ENCODE data around the gene CTNNB1. TPM values are rescaled to one million over a fixed set of nuclear protein-coding genes. Genes with fewer than 3 reads are reported as not detected.

Gene CTNNB1
- total RNA-seq, 2 experiments from 2014 or later, result 157 to 201 TPM

DNA sequence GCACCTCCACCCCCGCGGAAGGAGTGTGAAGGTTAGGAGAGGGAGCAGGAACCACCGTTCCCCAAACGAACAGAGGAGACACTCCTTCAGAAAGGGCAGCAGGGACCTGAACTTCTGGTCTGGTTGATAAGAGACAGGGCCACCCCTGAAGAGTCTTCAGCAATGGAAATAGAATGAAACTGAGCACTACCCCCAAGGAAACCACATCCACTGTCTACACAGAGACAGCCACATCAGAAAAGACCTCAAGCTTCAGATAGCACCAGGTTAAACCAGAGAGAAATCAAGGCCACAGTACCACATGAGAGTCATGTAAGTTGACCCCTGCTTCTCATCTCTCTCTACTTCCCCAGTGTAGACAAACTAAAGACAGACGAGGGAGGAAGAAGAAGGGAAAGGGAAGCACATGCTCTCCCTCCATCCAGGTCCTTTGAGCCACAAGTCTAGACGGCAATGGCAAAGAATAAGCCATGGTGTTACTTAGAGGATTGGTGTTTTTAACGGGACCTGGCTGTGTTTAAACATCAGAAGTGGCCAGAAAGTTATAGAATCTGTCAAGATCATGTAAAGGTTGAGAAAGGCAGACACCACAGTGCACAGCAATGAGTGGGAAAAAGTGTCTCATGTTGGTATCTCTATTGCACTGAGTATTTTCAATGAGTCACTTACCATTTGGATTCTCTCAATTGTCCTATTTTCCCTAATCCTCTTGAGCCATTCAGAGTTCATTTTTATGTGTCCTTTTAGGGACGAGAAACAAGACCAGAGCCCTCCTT is 31.4 kb upstream of the CTNNB1 start:
- ChIA-PET CTCF (ENCODE audit: unreplicated experiment) (no interaction called here), POLR2A (interaction anchor here (0.9 kb wide), 1 partner anchor 859 kb away, joined by 3 read pairs; no protein-coding TSS in a partner anchor)
- Histone ChIP-seq H3K36me3 (ENCODE audit: insufficient read depth, low read length) (no peaks in the 10 kb centered on the region), H3K4me1 (ENCODE audit: insufficient read depth, low read length, poor library complexity, severe bottlenecking) (no peaks in the 10 kb centered on the region), H3K79me2 (ENCODE audit: insufficient read depth, low read depth, low read length) (no peaks in the 10 kb centered on the region), H3K9me3 (ENCODE audit: low read length) (no peaks in the 10 kb centered on the region), H2AFZ (ENCODE audit: low read length) (no peak overlapping the region), H3K9me2 (ENCODE audit: insufficient read depth, low read length) (no peaks in the 10 kb centered on the region), H3K27ac (ENCODE audit: low read depth, low read length, poor library complexity, severe bottlenecking) (no peak overlapping the region), H3K4me2 (ENCODE audit: low read length) (no peak overlapping the region), H4K20me1 (ENCODE audit: insufficient read depth, low read length) (no peaks in the 10 kb centered on the region), H3K4me3 (ENCODE audit: low read depth, low read length, poor library complexity, severe bottlenecking) (no peak overlapping the region)
- TF ChIP-seq EZH2phosphoT487 (IDR thresholded peaks at IDR 0.05; ENCODE audit: borderline replicate concordance, low read depth, low read length), result no peak
- TF ChIP-seq, protein P1, sequence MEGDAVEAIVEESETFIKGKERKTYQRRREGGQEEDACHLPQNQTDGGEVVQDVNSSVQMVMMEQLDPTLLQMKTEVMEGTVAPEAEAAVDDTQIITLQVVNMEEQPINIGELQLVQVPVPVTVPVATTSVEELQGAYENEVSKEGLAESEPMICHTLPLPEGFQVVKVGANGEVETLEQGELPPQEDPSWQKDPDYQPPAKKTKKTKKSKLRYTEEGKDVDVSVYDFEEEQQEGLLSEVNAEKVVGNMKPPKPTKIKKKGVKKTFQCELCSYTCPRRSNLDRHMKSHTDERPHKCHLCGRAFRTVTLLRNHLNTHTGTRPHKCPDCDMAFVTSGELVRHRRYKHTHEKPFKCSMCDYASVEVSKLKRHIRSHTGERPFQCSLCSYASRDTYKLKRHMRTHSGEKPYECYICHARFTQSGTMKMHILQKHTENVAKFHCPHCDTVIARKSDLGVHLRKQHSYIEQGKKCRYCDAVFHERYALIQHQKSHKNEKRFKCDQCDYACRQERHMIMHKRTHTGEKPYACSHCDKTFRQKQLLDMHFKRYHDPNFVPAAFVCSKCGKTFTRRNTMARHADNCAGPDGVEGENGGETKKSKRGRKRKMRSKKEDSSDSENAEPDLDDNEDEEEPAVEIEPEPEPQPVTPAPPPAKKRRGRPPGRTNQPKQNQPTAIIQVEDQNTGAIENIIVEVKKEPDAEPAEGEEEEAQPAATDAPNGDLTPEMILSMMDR (conservative IDR thresholded peaks at IDR 0.05; ENCODE audit: low read length), result no peak
- no peak for DNase-seq (ENCODE audit: low spot score)
- intact Hi-C loops (cut with micrococcal nuclease; ENCODE audit: unreplicated experiment), result no loop called here
- no TSS peak for BruUV-seq (replicated peaks)

DNA sequence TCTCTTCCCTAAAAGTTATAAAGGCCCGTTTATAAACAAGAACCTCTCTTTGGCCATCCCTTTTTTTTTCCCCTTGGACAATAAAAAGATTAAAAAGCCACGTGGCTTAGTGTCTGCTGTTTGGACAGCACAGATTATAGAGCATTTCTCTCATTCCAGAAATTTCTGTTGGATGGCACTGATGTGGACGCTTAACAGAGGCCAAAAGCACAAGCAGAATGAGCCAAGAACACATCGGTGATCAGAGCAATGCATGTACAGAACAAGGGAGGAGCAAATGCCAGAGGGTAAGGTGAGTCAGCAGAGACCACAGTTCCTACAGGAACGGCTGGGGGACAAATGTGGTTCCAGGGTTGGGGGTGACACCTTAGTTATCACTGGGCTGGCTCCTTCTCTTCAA is 30.3 kb upstream of the CTNNB1 start:
- no TSS peak for BruUV-seq (replicated peaks)
- TF ChIP-seq, protein P1 (conservative IDR thresholded peaks at IDR 0.05; ENCODE audit: low read length), result no peak
- no peak for TF ChIP-seq EZH2phosphoT487 (IDR thresholded peaks at IDR 0.05; ENCODE audit: borderline replicate concordance, low read depth, low read length)
- Histone ChIP-seq H3K79me2 (ENCODE audit: insufficient read depth, low read depth, low read length) (no peaks in the 10 kb centered on the region), H3K27ac (ENCODE audit: low read depth, low read length, poor library complexity, severe bottlenecking) (no peak overlapping the region), H3K9me2 (ENCODE audit: insufficient read depth, low read length) (no peaks in the 10 kb centered on the region), H2AFZ (ENCODE audit: low read length) (no peak overlapping the region), H3K36me3 (ENCODE audit: insufficient read depth, low read length) (no peaks in the 10 kb centered on the region), H3K4me3 (ENCODE audit: low read depth, low read length, poor library complexity, severe bottlenecking) (no peak overlapping the region), H3K4me1 (ENCODE audit: insufficient read depth, low read length, poor library complexity, severe bottlenecking) (no peaks in the 10 kb centered on the region), H3K4me2 (ENCODE audit: low read length) (no peak overlapping the region), H4K20me1 (ENCODE audit: insufficient read depth, low read length) (no peaks in the 10 kb centered on the region), H3K9me3 (ENCODE audit: low read length) (no peaks in the 10 kb centered on the region)
- ChIA-PET CTCF (ENCODE audit: unreplicated experiment) (no interaction called here), POLR2A (interaction anchor here (0.9 kb wide), 1 partner anchor 860 kb away, joined by 3 read pairs; no protein-coding TSS in a partner anchor)
- intact Hi-C loops (cut with micrococcal nuclease; ENCODE audit: unreplicated experiment), result no loop called here
- no peak for DNase-seq (ENCODE audit: low spot score)

Measured in OCI-LY7 (cell line).